Thoracic aorta (tissue), 2 donors: Measurements from ENCODE around the gene FAM184B. TPM values are rescaled to one million over a fixed set of nuclear protein-coding genes. Genes with fewer than 3 reads are reported as not detected.
A peak's percentile ranks its signal among the peaks of the same experiment; 100 is the strongest.

Experiments
- ATAC-seq: fragments of 150-250 bp; one replicate; pipeline ENCODE4 v1.8.0; 2017; ENCODE audit warnings: low read depth; ENCODE audit not compliant: insufficient number of reproducible peaks, low FRiP score
- DNase-seq: peaks from one replicate; pipeline ENCODE4 v3.0.0-alpha.2; 2020; ENCODE audit warnings: low spot score
- H3K27ac ChIP-seq, 2 donors: fragments of 200-600 bp; sonication (generic); 1 replicate in 1 of 2; 2 replicates in 1 of 2; pipeline ENCODE4 v1.5.1; 2016; ENCODE audit warnings: mild to moderate bottlenecking in 2 of 2, moderate library complexity in 2 of 2
- H3K27me3 ChIP-seq: fragments of 200-600 bp; sonication (generic); replicated peaks from 2 replicates; pipeline ENCODE4 v1.6.0; 2016; ENCODE audit warnings: mild to moderate bottlenecking; ENCODE audit not compliant: insufficient read depth
- H3K36me3 ChIP-seq: fragments of 200-600 bp; sonication (generic); one replicate; pipeline ENCODE4 v1.5.1; 2016
- H3K4me1 ChIP-seq, 2 donors: fragments of 200-600 bp; sonication (generic); 1 replicate in 1 of 2; 2 replicates in 1 of 2; pipeline versions ENCODE4 v1.5.1 to v1.6.0; 2016; ENCODE audit warnings: low read depth in 2 of 2, mild to moderate bottlenecking in 1 of 2; ENCODE audit not compliant: control insufficient read depth in 1 of 2
- H3K4me3 ChIP-seq: fragments of 200-600 bp; sonication (generic); 2 replicates; pipeline ENCODE4 v1.5.1; 2016; ENCODE audit warnings: mild to moderate bottlenecking
- H3K9me3 ChIP-seq: fragments of 200-600 bp; sonication (generic); 2 replicates; pipeline ENCODE4 v1.5.1; 2016
- total RNA-seq, 2 donors: library from RNA; depleted of rRNA; stranded (reverse); fragments of >200 nt; gene quantifications; one replicate each; pipeline versions ENCODE4 v1.1.0 to v1.2.3, GENCODE V29; 2016
- TF ChIP-seq, protein P1 (sequence below): fragments of 200-600 bp; sonication (generic); IDR thresholded peaks from one replicate; pipeline ENCODE4 v1.5.1; 2019; ENCODE audit warnings: antibody characterized with exemption

The FAM184B gene
- total RNA-seq: not detected

- Histone ChIP-seq H3K9me3 (no peaks in the 10 kb centered on the region), H3K27me3 (no peaks in the 10 kb centered on the region), H3K27ac (no peak within 1 kb of the TSS), H3K4me3 (peak within 1 kb of the TSS; percentile 49), H3K36me3 (no peaks in the 10 kb centered on the region), H3K4me1 (peaks cover 14 to 20% of the 10 kb centered on the region in 2 donors)
- TF ChIP-seq, protein P1, sequence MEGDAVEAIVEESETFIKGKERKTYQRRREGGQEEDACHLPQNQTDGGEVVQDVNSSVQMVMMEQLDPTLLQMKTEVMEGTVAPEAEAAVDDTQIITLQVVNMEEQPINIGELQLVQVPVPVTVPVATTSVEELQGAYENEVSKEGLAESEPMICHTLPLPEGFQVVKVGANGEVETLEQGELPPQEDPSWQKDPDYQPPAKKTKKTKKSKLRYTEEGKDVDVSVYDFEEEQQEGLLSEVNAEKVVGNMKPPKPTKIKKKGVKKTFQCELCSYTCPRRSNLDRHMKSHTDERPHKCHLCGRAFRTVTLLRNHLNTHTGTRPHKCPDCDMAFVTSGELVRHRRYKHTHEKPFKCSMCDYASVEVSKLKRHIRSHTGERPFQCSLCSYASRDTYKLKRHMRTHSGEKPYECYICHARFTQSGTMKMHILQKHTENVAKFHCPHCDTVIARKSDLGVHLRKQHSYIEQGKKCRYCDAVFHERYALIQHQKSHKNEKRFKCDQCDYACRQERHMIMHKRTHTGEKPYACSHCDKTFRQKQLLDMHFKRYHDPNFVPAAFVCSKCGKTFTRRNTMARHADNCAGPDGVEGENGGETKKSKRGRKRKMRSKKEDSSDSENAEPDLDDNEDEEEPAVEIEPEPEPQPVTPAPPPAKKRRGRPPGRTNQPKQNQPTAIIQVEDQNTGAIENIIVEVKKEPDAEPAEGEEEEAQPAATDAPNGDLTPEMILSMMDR: no peak
- no peak for DNase-seq
- no peak for ATAC-seq
Measured at GRCh38 chr4:17781300-17782287, at the start of gene FAM184B. Gene FAM184B, minus strand, starts transcription at chr4:17781621. Its CDS starts 322 bp downstream, at chr4:17781299.

- DNase-seq (no peak), ATAC-seq (no peak)
- H3K36me3 ChIP-seq: no peaks in the 10 kb centered on the region
- no peak overlapping the region for H3K27ac ChIP-seq
- H3K9me3 ChIP-seq: no peaks in the 10 kb centered on the region
- H3K4me1 ChIP-seq: no peaks in the 10 kb centered on the region
- H3K27me3 ChIP-seq: no peaks in the 10 kb centered on the region
- H3K4me3 ChIP-seq: no peak overlapping the region
- TF ChIP-seq, protein P1: no peak
Measured at GRCh38 chr4:17823871-17824669, 42.6 kb upstream of the FAM184B start.

DNA sequence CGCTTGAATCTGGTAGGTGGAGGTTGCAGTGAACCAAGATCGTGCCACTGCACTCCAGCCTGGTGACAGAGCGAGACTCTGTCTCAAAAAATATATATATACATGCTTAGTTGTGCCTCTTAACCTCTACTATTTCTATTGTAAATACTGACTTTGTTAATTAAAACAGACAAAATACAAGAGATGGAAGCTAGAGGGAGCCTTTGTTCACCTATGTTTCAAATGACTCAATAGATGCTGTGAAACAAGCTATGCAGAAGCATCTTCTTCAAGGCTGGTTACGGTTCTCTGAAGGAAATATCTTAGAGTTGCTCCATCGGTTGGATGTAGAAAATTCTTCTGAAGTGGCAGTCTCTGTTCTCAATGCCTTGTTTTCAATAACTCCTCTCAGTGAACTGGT is 35.6 kb upstream of the FAM184B start:
- Histone ChIP-seq H3K9me3 (no peaks in the 10 kb centered on the region), H3K27me3 (no peaks in the 10 kb centered on the region), H3K4me1 (no peaks in the 10 kb centered on the region), H3K27ac (no peak overlapping the region), H3K36me3 (no peaks in the 10 kb centered on the region), H3K4me3 (no peak overlapping the region)
- DNase-seq (no peak), ATAC-seq (no peak)
- TF ChIP-seq, protein P1: peak; percentile 29

DNA sequence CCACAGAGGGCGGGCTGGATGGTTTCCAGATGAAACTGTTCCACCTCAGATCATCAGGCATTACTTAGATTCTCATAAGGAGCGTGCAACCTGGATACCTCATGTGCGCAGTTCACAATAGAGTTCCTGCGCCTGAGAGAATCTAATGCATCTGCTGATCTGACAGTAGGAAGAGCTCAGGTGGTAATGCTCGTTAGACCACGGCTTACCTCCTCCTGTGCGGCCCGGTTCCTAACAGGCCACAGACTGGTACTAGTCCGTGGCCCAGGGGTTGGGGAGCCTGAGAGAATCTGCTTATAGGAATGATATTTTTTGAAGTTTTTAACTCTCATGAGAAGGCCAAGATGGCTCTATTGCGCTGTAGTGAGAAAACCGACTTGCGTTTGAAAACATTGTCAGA is 34.7 kb upstream of the FAM184B start:
- no peaks in the 10 kb centered on the region for H3K9me3 ChIP-seq
- H3K27me3 ChIP-seq: no peaks in the 10 kb centered on the region
- no peak overlapping the region for H3K27ac ChIP-seq
- H3K4me3 ChIP-seq: no peak overlapping the region
- H3K4me1 ChIP-seq: peaks cover 0 to 3% of the 10 kb centered on the region in 2 donors
- TF ChIP-seq, protein P1: no peak
- DNase-seq (no peak), ATAC-seq (no peak)
- no peaks in the 10 kb centered on the region for H3K36me3 ChIP-seq

- Histone ChIP-seq H3K36me3 (no peaks in the 10 kb centered on the region), H3K4me1 (peaks cover 2 to 12% of the 10 kb centered on the region in 2 donors), H3K27me3 (no peaks in the 10 kb centered on the region), H3K9me3 (no peaks in the 10 kb centered on the region), H3K27ac (no peak overlapping the region), H3K4me3 (no peak overlapping the region)
- ATAC-seq: no peak
- no peak for DNase-seq
- TF ChIP-seq, protein P1: no peak
Measured at GRCh38 chr4:17814140-17814539, 32.7 kb upstream of the FAM184B start.
